ENCODE results near the gene GALNT9.
"Not testable (repeated sequence)": the region's sequence is repeated elsewhere in the genome, so short reads cannot be mapped to it uniquely, and the experiment has no call there.

GALNT9 gene

GRCh38 chr12:132253698-132254480, 75.5 kb downstream of the GALNT9 start:
- DNase-seq (ENCODE audit: low spot score) = no peak

GRCh38 chr12:132252981-132253380, 76.4 kb downstream of the GALNT9 start:
- not testable (repeated sequence) for DNase-seq (ENCODE audit: low spot score)

- DNase-seq (ENCODE audit: low spot score) = no peak
These were observed 77.5 kb downstream of the GALNT9 start for GRCh38 chr12:132251741-132252490.

- DNase-seq (ENCODE audit: low spot score) = no peak
These were observed 78.1 kb downstream of the GALNT9 start for GRCh38 chr12:132251310-132251709.

GRCh38 chr12:132250707-132251106, 78.7 kb downstream of the GALNT9 start:
- no peak for DNase-seq (ENCODE audit: low spot score)

GRCh38 chr12:132249689-132250478, 79.5 kb downstream of the GALNT9 start:
- DNase-seq (ENCODE audit: low spot score) = no peak

- no peak for DNase-seq (ENCODE audit: low spot score)
These were observed 80.8 kb downstream of the GALNT9 start for GRCh38 chr12:132248453-132249167.

- no peak for DNase-seq (ENCODE audit: low spot score)
These were observed 81.5 kb downstream of the GALNT9 start for GRCh38 chr12:132247718-132248452.

GRCh38 chr12:132246997-132247717, 82.2 kb downstream of the GALNT9 start:
- no peak for DNase-seq (ENCODE audit: low spot score)

- DNase-seq (ENCODE audit: low spot score) = no peak
These were observed 83.8 kb downstream of the GALNT9 start for GRCh38 chr12:132245521-132246101.

GRCh38 chr12:132244724-132245295, 84.6 kb downstream of the GALNT9 start:
- no peak for DNase-seq (ENCODE audit: low spot score)

GRCh38 chr12:132243596-132244310, 85.6 kb downstream of the GALNT9 start:
- no peak for DNase-seq (ENCODE audit: low spot score)

GRCh38 chr12:132243171-132243570, 86.2 kb downstream of the GALNT9 start:
- not testable (repeated sequence) for DNase-seq (ENCODE audit: low spot score)

- not testable (repeated sequence) for DNase-seq (ENCODE audit: low spot score)
These were observed 88.8 kb downstream of the GALNT9 start for GRCh38 chr12:132240669-132241007.

- no peak for DNase-seq (ENCODE audit: low spot score)
These were observed 89.4 kb downstream of the GALNT9 start for GRCh38 chr12:132239796-132240668.

GRCh38 chr12:132239392-132239791, 90.0 kb downstream of the GALNT9 start:
- DNase-seq (ENCODE audit: low spot score) = no peak

- peak; percentile 47 for DNase-seq (ENCODE audit: low spot score)
These were observed 90.5 kb downstream of the GALNT9 start for GRCh38 chr12:132238884-132239283.

GRCh38 chr12:132238488-132238854, 90.9 kb downstream of the GALNT9 start:
- peak; percentile 28 for DNase-seq (ENCODE audit: low spot score)
